Superior temporal gyrus (tissue), 1 donor: ENCODE measurements around the gene WDR64.
"Not testable (repeated sequence)": the region's sequence is repeated elsewhere in the genome, so short reads cannot be mapped to it uniquely, and the experiment has no call there.

Source experiments
- DNase-seq: peaks from one replicate; pipeline ENCODE4 v3.0.0-alpha.2; 2016; ENCODE audit errors: extremely low spot score

The WDR64 gene

DNA sequence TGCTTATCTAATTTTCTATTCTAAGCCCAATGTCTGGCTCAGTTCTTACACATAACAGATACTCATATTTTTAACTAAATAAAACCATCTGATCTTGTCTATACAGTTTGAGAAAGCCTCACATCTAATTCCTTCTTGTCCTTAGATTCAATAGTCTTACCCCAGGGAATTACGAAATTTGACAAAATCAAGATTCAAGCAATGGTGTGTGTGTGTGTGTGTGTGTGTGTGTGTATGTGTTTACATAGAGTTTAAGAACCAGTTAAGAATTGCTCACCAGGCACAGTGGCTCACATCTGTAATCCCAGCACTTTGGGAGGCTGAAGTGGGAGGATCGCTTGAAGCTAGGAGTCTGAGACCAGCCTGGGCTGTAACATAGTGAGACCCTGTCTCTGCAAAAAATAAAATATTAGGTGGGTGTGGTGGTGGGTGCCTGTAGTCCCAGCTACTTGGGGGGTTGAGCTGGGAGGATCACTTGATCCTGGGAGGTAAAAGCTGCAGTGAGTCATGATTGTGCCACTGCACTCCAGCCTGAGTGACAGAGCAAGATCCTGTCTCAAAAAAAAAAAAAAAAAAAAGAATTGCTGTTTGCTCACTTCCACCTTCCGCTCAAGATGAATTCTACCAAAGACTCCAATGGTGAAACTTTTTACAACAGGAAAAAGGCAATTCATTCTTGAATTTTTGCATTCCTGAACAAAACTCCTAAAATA, 6.2 kb downstream of the WDR64 start:
- no peak for DNase-seq

- DNase-seq = not testable (repeated sequence)
Observed at GRCh38 chr1:241659016-241659415, 6.9 kb downstream of the WDR64 start.

GRCh38 chr1:241660424-241660972, 8.4 kb downstream of the WDR64 start:
- no peak for DNase-seq

GRCh38 chr1:241666419-241666818, 14.3 kb downstream of the WDR64 start:
- no peak for DNase-seq

DNA sequence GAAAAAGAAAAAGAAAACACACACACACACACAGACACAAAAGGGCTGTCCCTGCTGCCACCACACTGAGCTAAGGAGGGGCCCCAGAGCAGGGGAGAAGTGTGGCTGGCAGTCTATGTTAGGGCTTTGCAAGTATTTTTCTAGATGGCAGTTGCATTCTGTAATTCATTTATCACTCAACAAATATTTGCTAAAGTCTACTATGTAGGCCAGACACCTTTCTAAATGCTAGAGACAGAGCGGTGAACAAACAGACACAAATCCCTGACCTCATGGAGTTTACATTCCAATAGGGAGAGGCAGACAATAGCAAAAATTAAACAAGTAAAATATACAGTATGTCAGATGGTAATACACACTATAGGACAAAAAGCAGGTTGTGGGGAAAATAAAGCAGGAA, 20.2 kb downstream of the WDR64 start:
- DNase-seq = no peak

DNA sequence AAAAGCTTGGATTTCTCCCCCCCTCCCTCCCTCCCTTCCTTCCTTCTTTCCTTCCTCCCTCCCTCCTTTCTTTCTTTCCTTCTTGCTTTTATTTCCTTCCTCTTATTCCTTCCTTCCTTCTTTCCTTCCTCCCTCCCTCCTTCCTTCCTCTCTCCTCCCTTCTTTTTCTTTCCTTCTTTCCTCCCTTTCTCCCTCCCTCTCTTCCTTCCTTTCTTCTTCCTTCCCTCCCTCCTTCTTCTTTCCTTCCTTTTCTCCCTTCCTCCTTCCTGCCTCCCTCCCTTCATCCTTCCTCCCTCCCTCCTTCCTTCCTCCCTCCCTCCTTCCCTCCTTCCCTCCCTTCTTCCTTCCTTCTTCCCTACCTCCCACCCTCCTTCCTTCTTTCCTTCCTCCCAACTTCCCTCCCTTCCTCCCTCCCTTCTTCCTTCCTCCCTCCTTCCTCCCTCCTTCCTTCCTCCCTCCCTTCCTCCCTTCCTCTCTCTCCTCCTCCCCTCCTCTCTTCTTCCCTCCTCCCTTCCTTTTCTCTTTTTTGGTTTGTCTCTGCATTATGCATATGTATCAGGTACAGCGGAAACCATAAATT, 22.8 kb downstream of the WDR64 start:
- DNase-seq = no peak

DNA sequence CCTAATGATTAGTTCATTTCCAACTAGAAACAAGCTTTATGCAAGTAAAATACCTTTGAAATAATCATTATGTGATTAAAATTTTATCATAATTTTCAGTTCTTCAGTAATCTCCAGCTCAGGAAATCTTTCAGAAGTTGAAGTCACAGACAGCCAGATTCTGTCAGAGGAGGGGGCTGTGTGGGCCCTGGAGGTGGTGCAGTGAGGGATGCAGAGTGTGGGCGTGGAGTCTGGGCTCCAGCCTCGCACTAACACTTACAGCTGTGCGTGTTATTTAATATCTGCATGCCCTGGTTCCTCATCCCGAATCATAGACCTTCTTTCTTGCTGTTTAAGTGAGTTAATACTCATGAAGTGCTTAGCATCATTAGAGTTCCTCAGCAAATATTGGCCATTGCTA, 23.9 kb downstream of the WDR64 start:
- DNase-seq = no peak

GRCh38 chr1:241677201-241677600, 25.1 kb downstream of the WDR64 start:
- DNase-seq = no peak

GRCh38 chr1:241678536-241678935, 26.5 kb downstream of the WDR64 start:
- no peak for DNase-seq

GRCh38 chr1:241679404-241679803, 27.3 kb downstream of the WDR64 start:
- no peak for DNase-seq

DNA sequence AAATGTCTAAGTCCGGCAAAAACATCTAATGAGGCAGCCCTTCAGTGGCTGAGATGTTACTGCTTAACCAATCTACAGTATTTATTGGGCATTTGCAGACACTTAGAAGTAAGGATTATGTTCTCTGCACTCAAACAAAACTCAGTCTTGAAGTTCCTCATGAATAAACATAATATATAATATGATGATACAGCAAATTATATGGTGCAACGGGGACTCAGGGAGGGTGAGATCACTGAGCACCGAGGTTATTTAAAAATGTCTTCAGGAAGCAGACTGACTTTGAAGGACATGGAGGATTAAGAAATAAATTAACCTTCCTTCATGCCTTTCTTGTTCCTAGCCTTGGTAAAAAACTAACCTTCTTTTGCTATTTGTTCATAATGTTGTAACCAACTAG, 27.9 kb downstream of the WDR64 start:
- no peak for DNase-seq

- DNase-seq = not testable (repeated sequence)
Observed at GRCh38 chr1:241681861-241682448, 29.9 kb downstream of the WDR64 start.

DNA sequence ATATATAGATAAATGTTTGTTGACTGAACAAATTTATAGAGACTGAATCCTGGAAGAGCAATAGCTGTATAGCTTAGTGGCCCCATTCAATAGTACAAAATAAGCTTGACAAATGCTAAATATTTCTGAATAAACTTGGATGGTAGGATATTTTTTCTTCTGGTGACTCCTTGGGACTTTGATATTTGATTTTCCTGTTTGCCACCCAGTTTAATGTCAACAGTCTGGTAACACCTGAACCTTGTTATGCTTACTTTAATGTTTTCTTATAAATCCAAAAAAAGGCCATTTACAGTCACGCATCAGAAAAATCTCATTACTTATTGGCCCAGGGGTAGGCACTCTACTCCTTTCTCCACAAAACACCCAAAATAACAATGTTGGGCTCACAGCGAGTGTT, 30.8 kb downstream of the WDR64 start:
- DNase-seq = no peak

DNA sequence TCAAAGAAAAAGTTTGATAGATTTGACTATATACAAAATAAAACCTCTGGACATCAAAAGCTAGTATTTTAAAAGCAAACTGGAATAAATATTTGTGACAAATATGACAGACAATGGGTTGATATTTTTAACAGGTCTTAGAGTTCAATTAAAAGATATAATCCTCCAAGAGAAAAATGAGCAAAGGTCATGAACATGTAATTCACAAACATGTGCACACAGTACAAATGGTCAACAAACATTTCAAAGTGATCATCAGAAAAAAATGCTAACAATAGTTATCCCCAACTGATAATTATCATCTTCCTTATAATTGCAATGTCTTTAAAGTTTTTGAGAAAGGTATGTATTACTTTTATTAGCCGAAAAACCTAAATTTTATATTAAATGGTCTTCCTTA, 32.0 kb downstream of the WDR64 start:
- DNase-seq = no peak

GRCh38 chr1:241688940-241689368, 36.9 kb downstream of the WDR64 start:
- no peak for DNase-seq

- DNase-seq = no peak
Observed at GRCh38 chr1:241695246-241696171, 43.4 kb downstream of the WDR64 start.

GRCh38 chr1:241696172-241696814, 44.2 kb downstream of the WDR64 start:
- DNase-seq = no peak

- DNase-seq = no peak
Observed at GRCh38 chr1:241696815-241697639, 44.9 kb downstream of the WDR64 start.

- DNase-seq = no peak
Observed at GRCh38 chr1:241697640-241698018, 45.5 kb downstream of the WDR64 start.

- no peak for DNase-seq
Observed at GRCh38 chr1:241698177-241698576, 46.1 kb downstream of the WDR64 start.
